ENCODE measurements around the gene GNAL.
"Not testable (repeated sequence)": the region's sequence is repeated elsewhere in the genome, so short reads cannot be mapped to it uniquely, and the experiment has no call there.

GNAL gene

DNA sequence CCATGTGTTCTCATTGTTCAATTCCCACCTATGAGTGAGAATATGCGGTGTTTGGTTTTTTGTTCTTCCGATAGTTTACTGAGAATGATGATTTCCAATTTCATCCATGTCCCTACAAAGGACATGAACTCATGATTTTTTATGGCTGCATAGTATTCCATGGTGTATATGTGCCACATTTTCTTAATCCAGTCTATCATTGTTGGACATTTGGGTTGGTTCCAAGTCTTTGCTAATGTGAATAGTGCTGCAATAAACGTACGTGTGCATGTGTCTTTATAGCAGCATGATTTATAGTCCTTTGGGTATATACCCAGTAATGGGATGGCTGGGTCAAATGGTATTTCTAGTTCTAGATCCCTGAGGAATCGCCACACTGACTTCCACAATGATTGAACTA is 1.6 kb downstream of the GNAL start:
- H3K4me1 ChIP-seq (ENCODE audit: control insufficient read depth, insufficient read depth, low read length): peaks cover 11% of the 10 kb centered on the region
- not testable (repeated sequence) for H3K9ac ChIP-seq (ENCODE audit: low read depth, low read length); H3K9me3 ChIP-seq (replicated peaks; ENCODE audit: low read length); H3K36me3 ChIP-seq (ENCODE audit: insufficient read depth, low read length); H3K4me2 ChIP-seq (ENCODE audit: low read length); H3K4me3 ChIP-seq (ENCODE audit: low read length)
- peaks cover 17% of the 10 kb centered on the region for H3K27me3 ChIP-seq (ENCODE audit: control insufficient read depth, insufficient read depth, low read length)

DNA sequence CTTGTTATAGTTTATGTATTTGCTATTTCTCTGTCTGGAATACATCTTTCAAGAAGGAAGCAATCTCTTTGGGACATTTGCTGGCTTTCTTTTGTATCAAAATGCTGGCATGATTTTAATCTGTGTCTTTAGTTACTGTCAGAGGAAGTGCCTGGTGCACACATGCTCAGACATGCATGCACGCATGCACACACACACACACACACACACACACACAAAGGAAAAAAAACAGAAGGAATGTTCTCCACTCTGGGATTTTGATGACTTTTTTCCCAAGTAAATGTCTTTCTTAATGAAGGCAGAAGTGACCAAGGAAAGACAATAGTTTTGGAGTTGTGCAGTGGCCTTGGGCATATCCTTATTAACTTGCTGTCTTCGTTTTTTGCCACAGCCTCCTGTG is 6.7 kb downstream of the GNAL start:
- Histone ChIP-seq H3K27me3 (ENCODE audit: control insufficient read depth, insufficient read depth, low read length) (peaks cover 19% of the 10 kb centered on the region), H3K4me3 (ENCODE audit: low read length) (no peak overlapping the region), H3K9me3 (replicated peaks; ENCODE audit: low read length) (no peaks in the 10 kb centered on the region), H3K9ac (ENCODE audit: low read depth, low read length) (no peak overlapping the region), H3K36me3 (ENCODE audit: insufficient read depth, low read length) (no peaks in the 10 kb centered on the region), H3K4me1 (ENCODE audit: control insufficient read depth, insufficient read depth, low read length) (no peaks in the 10 kb centered on the region), H3K4me2 (ENCODE audit: low read length) (no peak overlapping the region)

DNA sequence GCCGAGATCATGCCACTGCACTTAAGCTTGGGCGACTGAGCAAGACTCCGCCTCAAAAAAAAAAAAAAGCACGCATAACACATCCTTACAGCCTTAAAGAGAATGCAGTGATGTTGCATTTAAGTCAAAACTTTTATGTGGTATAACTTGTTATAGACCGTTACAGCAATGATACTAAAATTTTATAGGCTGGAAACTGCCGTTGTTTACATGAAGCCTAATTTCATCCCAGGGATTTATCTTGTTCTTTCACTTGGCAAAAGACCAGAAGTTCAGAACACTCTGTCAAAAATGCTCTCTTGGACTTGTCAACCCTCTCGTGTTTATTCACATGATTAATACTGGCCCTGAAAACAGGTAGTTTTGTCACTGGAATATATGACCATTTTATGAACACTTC is 7.4 kb downstream of the GNAL start:
- Histone ChIP-seq H3K4me2 (ENCODE audit: low read length) (no peak overlapping the region), H3K27me3 (ENCODE audit: control insufficient read depth, insufficient read depth, low read length) (peaks cover 20% of the 10 kb centered on the region), H3K4me3 (ENCODE audit: low read length) (no peak overlapping the region), H3K9ac (ENCODE audit: low read depth, low read length) (no peak overlapping the region), H3K36me3 (ENCODE audit: insufficient read depth, low read length) (no peaks in the 10 kb centered on the region), H3K4me1 (ENCODE audit: control insufficient read depth, insufficient read depth, low read length) (no peaks in the 10 kb centered on the region), H3K9me3 (replicated peaks; ENCODE audit: low read length) (no peaks in the 10 kb centered on the region)

DNA sequence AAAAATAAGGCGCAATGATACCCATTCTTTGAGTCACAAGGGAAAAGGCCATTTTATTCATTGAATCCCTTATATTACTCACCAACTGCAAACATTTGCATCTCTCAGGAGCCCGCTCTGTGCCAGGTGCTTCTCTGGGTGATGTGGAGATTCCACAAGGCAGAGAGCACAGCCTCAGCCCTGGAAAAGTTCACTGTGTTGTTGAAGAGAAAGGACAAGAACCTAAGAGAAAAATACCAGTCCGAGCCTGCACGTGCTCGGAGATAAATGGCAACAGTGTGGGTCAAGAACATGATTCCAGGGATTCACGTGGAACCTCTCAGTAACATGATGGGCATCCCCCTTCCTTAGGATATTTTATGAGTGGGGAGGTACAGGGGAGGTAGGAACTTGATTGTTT is 11.8 kb downstream of the GNAL start:
- no peaks in the 10 kb centered on the region for H3K9me3 ChIP-seq (replicated peaks; ENCODE audit: low read length)
- peaks cover 23% of the 10 kb centered on the region for H3K27me3 ChIP-seq (ENCODE audit: control insufficient read depth, insufficient read depth, low read length)
- H3K4me1 ChIP-seq (ENCODE audit: control insufficient read depth, insufficient read depth, low read length): no peaks in the 10 kb centered on the region
- H3K9ac ChIP-seq (ENCODE audit: low read depth, low read length): no peak overlapping the region
- no peak overlapping the region for H3K4me2 ChIP-seq (ENCODE audit: low read length)
- no peak overlapping the region for H3K4me3 ChIP-seq (ENCODE audit: low read length)
- H3K36me3 ChIP-seq (ENCODE audit: insufficient read depth, low read length): no peaks in the 10 kb centered on the region

DNA sequence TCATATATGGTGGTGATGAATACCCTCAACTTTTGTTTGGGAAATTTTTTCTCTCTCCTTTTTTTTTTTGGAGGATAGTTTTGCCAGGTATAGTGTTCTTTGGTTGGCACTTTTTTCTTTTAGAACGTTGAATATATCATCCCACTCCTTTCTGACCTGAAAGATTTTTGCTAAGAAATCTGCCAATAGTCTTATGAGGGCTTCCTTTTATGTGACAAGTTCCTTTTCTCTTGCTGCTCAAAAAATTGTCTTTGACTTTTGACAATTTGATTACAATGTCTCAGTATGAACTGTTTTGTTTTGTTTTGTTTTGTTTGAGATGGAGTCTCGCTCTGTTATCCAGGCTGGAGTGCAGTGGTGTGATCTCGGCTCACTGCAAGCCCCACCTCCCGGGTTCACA is 21.5 kb downstream of the GNAL start:
- peaks cover 24% of the 10 kb centered on the region for H3K27me3 ChIP-seq (ENCODE audit: control insufficient read depth, insufficient read depth, low read length)
- no peak overlapping the region for H3K4me2 ChIP-seq (ENCODE audit: low read length)
- no peaks in the 10 kb centered on the region for H3K4me1 ChIP-seq (ENCODE audit: control insufficient read depth, insufficient read depth, low read length)
- H3K9me3 ChIP-seq (replicated peaks; ENCODE audit: low read length): no peaks in the 10 kb centered on the region
- H3K36me3 ChIP-seq (ENCODE audit: insufficient read depth, low read length): no peaks in the 10 kb centered on the region
- no peak overlapping the region for H3K4me3 ChIP-seq (ENCODE audit: low read length)
- H3K9ac ChIP-seq (ENCODE audit: low read depth, low read length): no peak overlapping the region

DNA sequence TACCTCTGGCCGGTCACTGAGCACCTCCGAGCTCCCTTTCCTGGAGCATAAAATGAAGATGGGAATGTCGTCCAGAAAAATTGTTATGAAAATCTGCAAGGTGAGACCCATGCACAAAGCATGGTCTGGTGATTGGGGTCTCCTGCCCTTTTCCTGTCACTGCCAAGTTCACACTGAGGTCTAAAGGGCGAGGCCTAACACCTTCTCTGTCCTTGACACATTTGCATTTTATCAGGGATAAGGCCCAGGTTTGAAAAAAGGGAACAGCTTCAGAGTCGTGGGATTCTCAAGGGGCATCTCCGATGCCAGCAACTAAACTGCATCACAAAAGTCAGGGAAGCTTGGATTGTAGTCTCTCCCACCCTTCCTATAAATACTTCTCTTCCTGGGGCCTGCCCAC is 24.7 kb downstream of the GNAL start:
- Histone ChIP-seq H3K4me2 (ENCODE audit: low read length) (no peak overlapping the region), H3K4me1 (ENCODE audit: control insufficient read depth, insufficient read depth, low read length) (no peaks in the 10 kb centered on the region), H3K9ac (ENCODE audit: low read depth, low read length) (no peak overlapping the region), H3K27me3 (ENCODE audit: control insufficient read depth, insufficient read depth, low read length) (peaks cover 18% of the 10 kb centered on the region), H3K4me3 (ENCODE audit: low read length) (no peak overlapping the region), H3K9me3 (replicated peaks; ENCODE audit: low read length) (no peaks in the 10 kb centered on the region), H3K36me3 (ENCODE audit: insufficient read depth, low read length) (no peaks in the 10 kb centered on the region)

DNA sequence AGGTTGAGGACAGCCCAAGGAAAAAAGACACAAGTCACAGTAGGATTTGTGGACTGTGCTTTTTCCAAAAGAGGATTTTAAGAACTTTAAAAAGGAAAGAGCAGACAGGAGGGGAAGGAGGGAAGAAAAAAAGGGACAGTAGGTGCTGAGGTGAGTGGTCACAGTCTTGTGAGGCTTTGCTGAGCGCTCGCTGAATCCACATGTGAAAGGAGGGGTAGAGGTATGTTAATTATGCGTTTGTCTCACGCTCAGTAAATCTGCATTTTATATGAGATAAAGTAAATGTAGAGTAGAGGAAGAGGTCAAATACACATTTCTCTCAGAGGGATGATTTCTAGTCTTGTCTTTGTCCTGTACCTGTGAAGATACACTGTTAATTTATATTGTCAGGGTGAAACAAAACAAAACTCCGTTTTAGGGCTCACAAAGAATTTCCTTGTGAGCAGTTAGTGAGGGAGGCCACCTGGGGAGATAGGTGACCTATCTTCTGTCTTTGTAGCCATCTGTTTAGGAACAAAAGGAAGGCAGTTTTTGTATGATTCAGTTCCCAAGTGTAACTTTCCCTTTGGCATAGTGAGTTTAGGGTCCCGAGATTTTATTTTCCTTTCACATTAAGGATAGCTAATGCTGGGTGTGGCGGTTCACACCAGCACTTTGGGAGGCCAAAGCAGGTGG is 25.3 kb downstream of the GNAL start:
- H3K4me1 ChIP-seq (ENCODE audit: control insufficient read depth, insufficient read depth, low read length): no peaks in the 10 kb centered on the region
- no peaks in the 10 kb centered on the region for H3K36me3 ChIP-seq (ENCODE audit: insufficient read depth, low read length)
- no peak overlapping the region for H3K4me3 ChIP-seq (ENCODE audit: low read length)
- peaks cover 18% of the 10 kb centered on the region for H3K27me3 ChIP-seq (ENCODE audit: control insufficient read depth, insufficient read depth, low read length)
- no peak overlapping the region for H3K9ac ChIP-seq (ENCODE audit: low read depth, low read length)
- no peak overlapping the region for H3K4me2 ChIP-seq (ENCODE audit: low read length)
- no peaks in the 10 kb centered on the region for H3K9me3 ChIP-seq (replicated peaks; ENCODE audit: low read length)

DNA sequence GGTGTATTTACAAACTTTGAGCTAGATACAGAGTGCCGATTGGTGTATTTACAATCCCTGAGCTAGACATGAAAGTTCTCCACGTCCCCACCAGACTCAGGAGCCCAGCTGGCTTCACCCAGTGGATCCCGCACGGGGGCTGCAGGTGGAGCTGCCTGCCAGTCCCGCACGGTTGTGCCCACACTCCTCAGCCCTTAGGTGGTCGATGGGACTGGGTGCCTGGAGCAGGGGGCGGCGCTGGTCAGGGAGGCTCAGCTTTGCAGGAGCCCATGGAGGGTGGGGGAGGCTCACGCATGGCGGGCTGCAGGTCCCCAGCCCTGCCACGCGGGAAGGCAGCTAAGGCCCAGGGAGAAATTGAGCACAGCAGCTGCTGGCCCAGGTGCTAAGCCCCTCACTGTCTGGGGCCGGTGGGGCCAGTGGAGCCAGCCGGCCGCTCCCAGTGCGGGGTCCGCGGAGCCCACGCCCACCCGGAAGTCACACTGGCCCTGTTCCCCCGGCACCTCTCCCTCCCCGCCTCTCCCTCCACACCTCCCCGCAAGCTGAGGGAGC is 27.8 kb downstream of the GNAL start:
- H3K27me3 ChIP-seq (ENCODE audit: control insufficient read depth, insufficient read depth, low read length): peaks cover 22% of the 10 kb centered on the region
- H3K9me3 ChIP-seq (replicated peaks; ENCODE audit: low read length); H3K4me1 ChIP-seq (ENCODE audit: control insufficient read depth, insufficient read depth, low read length); H3K9ac ChIP-seq (ENCODE audit: low read depth, low read length); H3K4me2 ChIP-seq (ENCODE audit: low read length); H3K4me3 ChIP-seq (ENCODE audit: low read length); H3K36me3 ChIP-seq (ENCODE audit: insufficient read depth, low read length): not testable (repeated sequence)

DNA sequence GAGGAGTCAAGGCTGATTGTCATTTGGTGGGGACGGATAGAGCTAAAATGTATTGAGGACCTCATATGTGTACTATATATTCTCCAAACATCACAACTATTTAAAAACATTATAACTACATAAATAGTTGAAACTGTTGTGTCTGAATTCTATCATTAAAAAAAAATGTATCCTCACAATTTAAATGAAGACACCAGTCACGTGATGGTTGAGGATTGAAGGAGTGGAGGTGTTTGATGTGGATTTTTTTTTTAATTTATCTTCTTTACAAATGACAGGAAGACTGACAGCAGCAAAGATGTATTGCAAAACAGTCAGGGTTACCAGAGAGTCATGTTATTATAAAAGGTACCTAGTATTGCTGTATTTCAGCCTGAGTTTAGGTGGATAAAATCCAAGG is 30.0 kb downstream of the GNAL start:
- H3K4me2 ChIP-seq (ENCODE audit: low read length): no peak overlapping the region
- H3K4me1 ChIP-seq (ENCODE audit: control insufficient read depth, insufficient read depth, low read length): no peaks in the 10 kb centered on the region
- no peaks in the 10 kb centered on the region for H3K36me3 ChIP-seq (ENCODE audit: insufficient read depth, low read length)
- H3K4me3 ChIP-seq (ENCODE audit: low read length): no peak overlapping the region
- peaks cover 9% of the 10 kb centered on the region for H3K27me3 ChIP-seq (ENCODE audit: control insufficient read depth, insufficient read depth, low read length)
- no peak overlapping the region for H3K9ac ChIP-seq (ENCODE audit: low read depth, low read length)
- H3K9me3 ChIP-seq (replicated peaks; ENCODE audit: low read length): no peaks in the 10 kb centered on the region

DNA sequence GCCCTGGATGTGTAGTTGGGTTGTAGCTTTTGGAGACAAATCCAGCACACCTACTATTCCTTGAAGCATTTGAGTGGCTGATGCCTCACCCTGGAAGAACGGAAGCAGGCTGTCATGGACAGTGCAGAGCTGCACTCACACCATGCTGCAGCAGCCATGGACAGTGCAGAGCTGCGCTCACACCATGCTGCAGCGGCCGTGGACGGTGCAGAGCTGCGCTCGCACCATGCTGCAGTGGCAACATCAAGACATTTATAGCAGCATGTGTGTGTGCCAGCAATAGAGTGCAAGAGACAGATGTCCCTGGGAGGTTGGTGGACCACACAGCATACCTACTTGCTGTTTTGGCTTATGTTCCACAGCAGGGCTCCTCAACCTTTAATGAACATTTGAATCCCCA is 30.6 kb downstream of the GNAL start:
- Histone ChIP-seq H3K27me3 (ENCODE audit: control insufficient read depth, insufficient read depth, low read length) (peaks cover 9% of the 10 kb centered on the region), H3K36me3 (ENCODE audit: insufficient read depth, low read length) (no peaks in the 10 kb centered on the region), H3K9me3 (replicated peaks; ENCODE audit: low read length) (no peaks in the 10 kb centered on the region), H3K9ac (ENCODE audit: low read depth, low read length) (no peak overlapping the region), H3K4me3 (ENCODE audit: low read length) (no peak overlapping the region), H3K4me1 (ENCODE audit: control insufficient read depth, insufficient read depth, low read length) (no peaks in the 10 kb centered on the region), H3K4me2 (ENCODE audit: low read length) (no peak overlapping the region)

DNA sequence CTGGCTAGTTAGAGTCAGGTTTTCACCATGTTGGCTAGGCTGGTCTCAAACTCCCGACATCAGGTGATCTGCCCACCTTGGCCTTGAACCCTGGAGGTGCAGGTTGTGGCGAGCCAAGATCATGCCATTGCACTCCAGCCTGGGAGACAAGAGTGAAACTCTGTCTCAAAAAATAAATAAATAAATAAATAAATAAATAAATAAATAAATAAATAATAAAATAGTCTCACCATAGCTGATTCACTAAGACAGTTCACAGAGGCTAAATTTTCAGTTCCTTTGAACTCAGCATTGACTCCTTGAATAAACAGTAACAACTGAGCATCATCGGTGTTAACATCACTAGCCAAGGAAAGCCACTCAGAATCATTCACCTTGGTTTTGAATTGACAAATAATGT is 32.7 kb downstream of the GNAL start:
- Histone ChIP-seq H3K27me3 (ENCODE audit: control insufficient read depth, insufficient read depth, low read length) (peaks cover 13% of the 10 kb centered on the region), H3K9me3 (replicated peaks; ENCODE audit: low read length) (no peaks in the 10 kb centered on the region), H3K4me1 (ENCODE audit: control insufficient read depth, insufficient read depth, low read length) (no peaks in the 10 kb centered on the region), H3K4me2 (ENCODE audit: low read length) (no peak overlapping the region), H3K36me3 (ENCODE audit: insufficient read depth, low read length) (no peaks in the 10 kb centered on the region), H3K9ac (ENCODE audit: low read depth, low read length) (no peak overlapping the region), H3K4me3 (ENCODE audit: low read length) (no peak overlapping the region)

DNA sequence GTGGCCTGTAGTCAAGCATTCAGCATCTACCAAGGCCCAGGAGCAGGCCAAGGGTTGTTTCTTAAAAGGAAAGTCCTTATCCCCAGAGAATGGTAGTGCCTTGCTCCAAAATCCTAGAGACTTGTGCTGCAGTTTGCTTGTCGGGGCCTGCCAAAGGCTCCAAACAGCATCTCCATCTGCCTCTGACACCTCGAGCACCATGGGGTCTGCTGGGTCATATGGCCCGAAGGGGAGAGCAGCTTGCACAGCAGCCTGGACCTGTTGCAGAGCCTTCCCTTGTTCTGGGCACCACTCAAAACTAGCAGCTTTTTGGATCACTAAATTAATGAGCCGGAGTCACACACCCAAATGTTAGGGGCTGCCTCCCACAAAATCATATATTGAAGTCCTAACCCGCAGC is 35.7 kb downstream of the GNAL start:
- Histone ChIP-seq H3K9me3 (replicated peaks; ENCODE audit: low read length) (no peaks in the 10 kb centered on the region), H3K9ac (ENCODE audit: low read depth, low read length) (no peak overlapping the region)

More for the DNA sequence above, 35.7 kb downstream of the GNAL start:
- Histone ChIP-seq H3K4me1 (ENCODE audit: control insufficient read depth, insufficient read depth, low read length) (no peaks in the 10 kb centered on the region), H3K36me3 (ENCODE audit: insufficient read depth, low read length) (no peaks in the 10 kb centered on the region), H3K27me3 (ENCODE audit: control insufficient read depth, insufficient read depth, low read length) (peaks cover 32% of the 10 kb centered on the region), H3K4me2 (ENCODE audit: low read length) (no peak overlapping the region), H3K4me3 (ENCODE audit: low read length) (no peak overlapping the region)

Measured in skeletal muscle satellite cell (primary cell).